Bronchial epithelial cell (primary cell): ENCODE measurements around the gene GUCY2C. TPM values are rescaled to one million over a fixed set of nuclear protein-coding genes. Genes with fewer than 3 reads are reported as not detected.

Experiments
- DNase-seq: peaks from one replicate; pipeline ENCODE4 v3.0.0-alpha.2; 2010; ENCODE audit warnings: low read depth
- FAIRE-seq: peaks from 2 replicates; lab custom pipeline; 2011; peaks lifted over from hg19 to GRCh38; lab: Jason Lieb, UNC
- H3K27me3 ChIP-seq: 2 replicates; pipeline ENCODE4 v1.5.1; 2011; ENCODE audit warnings: low read length; ENCODE audit not compliant: control insufficient read depth, insufficient read depth
- H3K36me3 ChIP-seq: 2 replicates; pipeline ENCODE4 v1.5.1; 2011; ENCODE audit warnings: low read length; ENCODE audit not compliant: control insufficient read depth, insufficient read depth
- H3K4me3 ChIP-seq: 2 replicates; pipeline ENCODE4 v1.5.1; 2011; ENCODE audit warnings: mild to moderate bottlenecking, low read depth, low read length, control low read depth
- CTCF ChIP-seq: IDR thresholded peaks from 2 replicates; pipeline ENCODE4 v1.5.1; 2011; ENCODE audit warnings: mild to moderate bottlenecking, moderate library complexity, low read length, control low read depth, inconsistent platforms; ENCODE audit not compliant: insufficient read depth, severe bottlenecking
- total RNA-seq: library from RNA; depleted of rRNA; stranded (reverse); fragments of >200 nt; gene quantifications from 2 replicates; pipeline ENCODE4 v1.2.1, GENCODE V29; 2014

The GUCY2C gene
- total RNA-seq, 1 donor from 2014 or later: not detected

DNA sequence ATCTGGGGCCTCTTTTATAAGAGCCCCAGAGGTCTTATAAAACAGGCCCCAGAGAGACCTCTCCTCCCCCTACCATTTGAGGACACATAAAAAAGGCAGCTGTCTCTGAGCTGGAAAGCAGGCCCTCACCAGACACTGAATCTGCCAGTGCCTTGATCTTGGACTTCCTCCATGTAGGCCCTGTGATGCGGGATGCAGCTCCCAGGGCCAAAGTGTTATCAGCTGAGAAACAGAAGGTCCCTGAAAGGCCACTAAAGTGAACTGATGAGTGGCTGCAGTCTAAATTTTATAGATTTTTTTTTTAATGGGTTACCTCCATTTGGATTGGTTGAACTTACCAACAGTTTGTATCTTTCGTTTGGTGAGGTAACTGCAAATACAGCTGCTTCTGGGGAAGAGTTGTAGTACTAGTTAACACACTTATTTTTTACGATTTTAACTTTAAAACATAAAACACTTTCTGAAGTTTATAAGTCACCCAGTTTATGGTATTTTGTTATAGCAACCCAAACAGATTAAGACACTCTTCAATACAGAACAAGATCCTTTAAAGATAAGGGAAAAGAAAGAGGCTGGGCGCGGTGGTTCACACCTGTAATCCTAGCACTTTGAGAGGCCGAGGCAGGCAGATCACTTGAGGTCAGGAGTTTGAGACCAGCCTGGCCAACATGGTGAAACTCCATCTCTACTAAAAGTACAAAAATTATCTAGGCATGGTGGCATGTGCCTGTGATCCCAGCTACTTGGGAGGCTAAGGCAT is 5.6 kb upstream of the GUCY2C start:
- no peak for FAIRE-seq

DNA sequence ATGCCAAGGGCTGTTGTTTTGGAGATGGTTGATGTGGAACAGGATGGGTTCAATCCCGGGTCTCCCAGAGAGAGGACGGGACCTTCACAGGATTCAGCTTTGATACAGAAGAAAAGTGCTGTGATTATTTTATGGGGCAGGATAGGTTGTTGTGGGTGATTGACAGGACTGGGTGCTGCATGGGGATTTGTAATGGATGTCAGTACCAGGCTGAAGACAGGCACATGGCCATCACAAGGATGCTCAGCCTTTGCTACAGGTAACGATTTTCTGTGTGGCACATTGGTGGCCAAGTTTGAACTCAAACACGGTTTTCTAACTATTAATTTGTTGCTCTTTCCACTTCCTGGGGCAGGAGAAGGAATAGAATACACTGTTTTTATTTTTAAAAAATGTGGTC is 4.5 kb upstream of the GUCY2C start:
- no peak overlapping the region for H3K4me3 ChIP-seq
- TF ChIP-seq CTCF: no peak
- no peaks in the 10 kb centered on the region for H3K36me3 ChIP-seq
- no peaks in the 10 kb centered on the region for H3K27me3 ChIP-seq
- FAIRE-seq (no peak), DNase-seq (no peak)

More for the DNA sequence above, 5.6 kb upstream of the GUCY2C start:
- TF ChIP-seq CTCF: no peak
- Histone ChIP-seq H3K27me3 (no peaks in the 10 kb centered on the region), H3K4me3 (no peak overlapping the region), H3K36me3 (no peaks in the 10 kb centered on the region)
- DNase-seq: no peak

DNA sequence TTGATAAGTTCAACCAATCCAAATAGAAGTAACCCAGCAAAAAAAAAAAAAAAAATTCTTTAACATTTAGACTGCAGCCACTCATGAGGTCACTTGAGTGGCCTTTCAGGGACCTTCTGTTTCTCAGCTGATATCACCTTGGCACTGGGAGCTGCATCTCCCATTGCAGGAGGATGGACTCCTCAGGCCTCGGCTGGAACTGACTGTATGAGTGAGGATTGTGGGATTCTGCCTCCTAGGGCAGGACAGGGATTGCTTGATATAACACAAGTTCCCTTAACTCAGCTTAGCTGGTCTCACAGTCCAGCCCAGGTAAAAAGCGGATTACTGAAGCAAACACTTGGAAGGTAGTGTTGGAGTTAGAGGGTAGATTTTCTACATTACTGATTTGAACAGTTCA is 3.5 kb upstream of the GUCY2C start:
- TF ChIP-seq CTCF: no peak
- no peak for DNase-seq
- Histone ChIP-seq H3K27me3 (no peaks in the 10 kb centered on the region), H3K36me3 (no peaks in the 10 kb centered on the region), H3K4me3 (no peak overlapping the region)
- no peak for FAIRE-seq

DNA sequence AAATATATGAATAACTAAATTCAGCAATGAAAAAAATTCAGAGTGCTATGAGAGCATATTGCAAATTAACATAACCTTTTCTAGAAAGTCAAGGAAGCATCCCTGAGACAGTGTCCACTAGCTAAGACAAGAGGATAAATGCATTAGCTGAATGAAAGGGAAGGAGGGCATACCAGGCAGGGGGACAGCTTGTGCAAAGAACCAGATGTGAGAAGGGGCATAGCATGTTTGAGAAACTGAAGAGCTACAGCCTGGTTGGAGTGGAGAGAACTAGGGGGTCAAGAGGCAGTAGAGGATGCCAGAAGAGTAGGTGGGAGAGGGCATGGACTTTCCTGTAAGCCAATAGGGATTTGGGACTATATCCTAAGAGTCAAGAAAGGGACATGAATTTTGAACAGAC is 2.2 kb upstream of the GUCY2C start:
- no peaks in the 10 kb centered on the region for H3K27me3 ChIP-seq
- DNase-seq (no peak), FAIRE-seq (no peak)
- no peak overlapping the region for H3K4me3 ChIP-seq
- no peaks in the 10 kb centered on the region for H3K36me3 ChIP-seq
- no peak for TF ChIP-seq CTCF

GRCh38 chr12:14695715-14696141 is 671 bp downstream of the GUCY2C start:
- DNase-seq (no peak), FAIRE-seq (no peak)
- TF ChIP-seq CTCF: no peak
- H3K4me3 ChIP-seq: no peak overlapping the region
- no peaks in the 10 kb centered on the region for H3K27me3 ChIP-seq
- H3K36me3 ChIP-seq: no peaks in the 10 kb centered on the region

GRCh38 chr12:14694970-14695369 is 1.4 kb downstream of the GUCY2C start:
- Histone ChIP-seq H3K4me3 (no peak overlapping the region), H3K36me3 (no peaks in the 10 kb centered on the region), H3K27me3 (no peaks in the 10 kb centered on the region)
- TF ChIP-seq CTCF: no peak
- FAIRE-seq (no peak), DNase-seq (no peak)
